ENCODE measurements around the gene FAM111A.

GRCh38 chr11:59138643-59139042, 4.0 kb upstream of the FAM111A start:
- TF ChIP-seq REST (IDR thresholded peaks at IDR 0.05; ENCODE audit: insufficient read depth in 1 of 2, low read depth in 2 of 2, low read length in 1 of 2) (no peak), CTCF (IDR thresholded peaks at IDR 0.05) (no peak), POLR2AphosphoS5 (IDR thresholded peaks at IDR 0.05; ENCODE audit: low read depth, low read length) (no peak), SIN3A (IDR thresholded peaks at IDR 0.05; ENCODE audit: borderline replicate concordance, insufficient read depth, low read depth, low read length) (no peak), TCF7L2 (IDR thresholded peaks at IDR 0.05; ENCODE audit: low read depth, low read length) (no peak)

All from Panc1 (cell line).